PC-3 (cell line): ENCODE data around the gene BCAT1. TPM values are rescaled to one million over a fixed set of nuclear protein-coding genes. Genes with fewer than 3 reads are reported as not detected.

ENCODE experiments used
- ATAC-seq: fragments of 200-7000 bp; cut with Tn5 transposase; 2 replicates; pipeline ENCODE4 v1.9.1; 2020; ENCODE audit warnings: mild to moderate bottlenecking, moderate library complexity
- BruUV-seq: library from RNA; stranded (reverse); fragments of 400-500 nt; replicated peaks from 2 replicates; lab custom pipeline; 2021; lab: Mats Ljungman, UMichigan
- CTCF ChIA-PET: fragments of 300-600 bp; sonication (Branson Sonifier 250); formaldehyde crosslinking; loops from one replicate; lab custom pipeline; 2022; ENCODE audit warnings: antibody characterized with exemption; lab: Charles Lee
- POLR2A ChIA-PET: fragments of 300-600 bp; sonication (Branson Sonifier 250); formaldehyde crosslinking; loops from one replicate; lab custom pipeline; 2022; ENCODE audit warnings: antibody characterized with exemption; ENCODE audit not compliant: unreplicated experiment; lab: Charles Lee
- DNase-seq: peaks from one replicate; pipeline ENCODE4 v3.0.0-alpha.2; 2015
- H2AFZ ChIP-seq: fragments of 300-600 bp; sonication (generic); 2 replicates; pipeline ENCODE4 v1.6.0; 2016; ENCODE audit warnings: antibody characterized with exemption, low read length
- H3F3A ChIP-seq: fragments of 300-600 bp; sonication (generic); one replicate; pipeline ENCODE4 v1.6.0; 2017; ENCODE audit warnings: antibody characterized with exemption, low read length, control low read depth, mild to moderate bottlenecking; ENCODE audit not compliant: unreplicated experiment
- H3K27ac ChIP-seq: fragments of 300-600 bp; sonication (generic); 2 replicates; pipeline ENCODE4 v1.5.1; 2016; ENCODE audit warnings: mild to moderate bottlenecking, low read length
- H3K27me3 ChIP-seq: fragments of 300-600 bp; sonication (generic); 2 replicates; pipeline ENCODE4 v1.6.1; 2016; ENCODE audit warnings: low read length, mixed read lengths
- H3K36me3 ChIP-seq: fragments of 300-600 bp; sonication (generic); 2 replicates; pipeline ENCODE4 v1.6.1; 2016; ENCODE audit warnings: low read depth, mixed run types, low read length, mixed read lengths
- H3K4me1 ChIP-seq: fragments of 300-600 bp; sonication (generic); 2 replicates; pipeline ENCODE4 v1.5.1; 2016; ENCODE audit warnings: low read length; ENCODE audit not compliant: insufficient read depth
- H3K4me2 ChIP-seq: fragments of 300-600 bp; sonication (generic); 2 replicates; pipeline ENCODE4 v1.6.0; 2016; ENCODE audit warnings: low read length
- H3K4me3 ChIP-seq: fragments of 300-600 bp; sonication (generic); 2 replicates; pipeline ENCODE4 v1.5.1; 2016; ENCODE audit warnings: mild to moderate bottlenecking, low read length, mixed read lengths
- H3K79me2 ChIP-seq: fragments of 300-600 bp; sonication (generic); 2 replicates; pipeline ENCODE4 v1.6.1; 2017; ENCODE audit warnings: low read length, mixed read lengths
- H3K9ac ChIP-seq: fragments of 300-600 bp; sonication (generic); 2 replicates; pipeline ENCODE4 v1.6.0; 2016; ENCODE audit warnings: mild to moderate bottlenecking, low read length
- H3K9me2 ChIP-seq: fragments of 300-600 bp; sonication (generic); replicated peaks from 2 replicates; pipeline ENCODE4 v1.6.1; 2016; ENCODE audit warnings: mixed run types, low read length, mixed read lengths
- H3K9me3 ChIP-seq: fragments of 300-600 bp; sonication (generic); 2 replicates; pipeline ENCODE4 v1.6.1; 2016; ENCODE audit warnings: low read length, mixed read lengths
- H4K20me1 ChIP-seq: fragments of 300-600 bp; sonication (generic); 2 replicates; pipeline ENCODE4 v1.6.1; 2016; ENCODE audit warnings: low read length, mixed read lengths
- CTCF ChIP-seq: fragments of 300-600 bp; sonication (generic); conservative IDR thresholded peaks from 2 replicates; pipeline ENCODE4 v1.5.1; 2017; ENCODE audit warnings: antibody characterized with exemption, low read depth, mild to moderate bottlenecking, low read length
- EZH2 ChIP-seq: fragments of 300-600 bp; sonication (generic); IDR thresholded peaks from one replicate; pipeline ENCODE4 v1.6.1; 2017; ENCODE audit warnings: antibody characterized with exemption, mild to moderate bottlenecking, low read length; ENCODE audit not compliant: unreplicated experiment
- EZH2phosphoT487 ChIP-seq: fragments of 300-600 bp; sonication (generic); IDR thresholded peaks from 2 replicates; pipeline ENCODE4 v1.6.1; 2018; ENCODE audit warnings: mild to moderate bottlenecking, antibody characterized with exemption, low read length, borderline replicate concordance
- intact Hi-C: fragments of 100-400 bp; cut with micrococcal nuclease; formaldehyde crosslinking; loops from 2 replicates; pipeline ENCODE4 v1.9.0; 2023
- total RNA-seq: library from RNA; depleted of rRNA; stranded (reverse); fragments of >200 nt; gene quantifications from 2 replicates; pipeline ENCODE4 v1.2.3, GENCODE V29; 2014

Gene BCAT1
- total RNA-seq, 1 experiment from 2014 or later = not detected

GRCh38 chr12:24772813-24773212, 176.1 kb downstream of the BCAT1 start:
- H2AFZ ChIP-seq = no peak overlapping the region
- CTCF ChIA-PET = no interaction called here
- H3K4me1 ChIP-seq = no peaks in the 10 kb centered on the region
- no TSS peak for BruUV-seq
- POLR2A ChIA-PET = no interaction called here
- H3K4me3 ChIP-seq = no peak overlapping the region
- no peaks in the 10 kb centered on the region for H4K20me1 ChIP-seq
- no peaks in the 10 kb centered on the region for H3K9me3 ChIP-seq
- H3K4me2 ChIP-seq = no peak overlapping the region
- no peaks in the 10 kb centered on the region for H3K79me2 ChIP-seq
- H3K36me3 ChIP-seq = no peaks in the 10 kb centered on the region
- no peaks in the 10 kb centered on the region for H3K9me2 ChIP-seq
- TF ChIP-seq EZH2 = no peak
- TF ChIP-seq EZH2phosphoT487 = no peak
- no peak for TF ChIP-seq CTCF
- intact Hi-C loops = no loop called here
- DNase-seq (no peak), ATAC-seq (no peak)
- no peak overlapping the region for H3K27ac ChIP-seq
- no peaks in the 10 kb centered on the region for H3F3A ChIP-seq
- no peaks in the 10 kb centered on the region for H3K27me3 ChIP-seq
- H3K9ac ChIP-seq = no peak overlapping the region

GRCh38 chr12:24770821-24771220, 178.1 kb downstream of the BCAT1 start:
- DNase-seq (no peak), ATAC-seq (no peak)
- H3K9me3 ChIP-seq = no peaks in the 10 kb centered on the region
- POLR2A ChIA-PET = no interaction called here
- H3K27me3 ChIP-seq = no peaks in the 10 kb centered on the region
- H3K27ac ChIP-seq = no peak overlapping the region
- no peaks in the 10 kb centered on the region for H3K4me1 ChIP-seq
- no peak overlapping the region for H3K9ac ChIP-seq
- no peaks in the 10 kb centered on the region for H3K36me3 ChIP-seq
- no peak overlapping the region for H3K4me3 ChIP-seq
- no peaks in the 10 kb centered on the region for H4K20me1 ChIP-seq
- H3K9me2 ChIP-seq = no peaks in the 10 kb centered on the region
- no peaks in the 10 kb centered on the region for H3K79me2 ChIP-seq
- H3F3A ChIP-seq = no peaks in the 10 kb centered on the region
- no peak overlapping the region for H3K4me2 ChIP-seq
- CTCF ChIA-PET = no interaction called here
- no peak overlapping the region for H2AFZ ChIP-seq
- no TSS peak for BruUV-seq
- intact Hi-C loops = no loop called here
- TF ChIP-seq CTCF = no peak
- TF ChIP-seq EZH2 = no peak
- TF ChIP-seq EZH2phosphoT487 = no peak

- H4K20me1 ChIP-seq = no peaks in the 10 kb centered on the region
- intact Hi-C loops = no loop called here
- H3K27ac ChIP-seq = no peak overlapping the region
- TF ChIP-seq EZH2phosphoT487 (no peak), EZH2 (no peak), CTCF (no peak)
- H3K9ac ChIP-seq = no peak overlapping the region
- no peaks in the 10 kb centered on the region for H3K27me3 ChIP-seq
- H3F3A ChIP-seq = no peaks in the 10 kb centered on the region
- ATAC-seq (no peak), DNase-seq (no peak)
- no TSS peak for BruUV-seq
- no peaks in the 10 kb centered on the region for H3K79me2 ChIP-seq
- ChIA-PET CTCF (no interaction called here), POLR2A (no interaction called here)
- no peak overlapping the region for H3K4me3 ChIP-seq
- H3K4me1 ChIP-seq = no peaks in the 10 kb centered on the region
- no peaks in the 10 kb centered on the region for H3K9me2 ChIP-seq
- H3K4me2 ChIP-seq = no peak overlapping the region
- no peaks in the 10 kb centered on the region for H3K36me3 ChIP-seq
- H2AFZ ChIP-seq = no peak overlapping the region
- no peaks in the 10 kb centered on the region for H3K9me3 ChIP-seq
These were observed 178.6 kb downstream of the BCAT1 start for GRCh38 chr12:24770334-24770733.
